ENCODE measurements around the gene SLC43A1. TPM values are rescaled to one million over a fixed set of nuclear protein-coding genes. Genes with fewer than 3 reads are reported as not detected.

The SLC43A1 gene
- total and polyA plus RNA-seq, 2 experiments from 2014 or later, result 19.6 to 49.7 TPM

DNA sequence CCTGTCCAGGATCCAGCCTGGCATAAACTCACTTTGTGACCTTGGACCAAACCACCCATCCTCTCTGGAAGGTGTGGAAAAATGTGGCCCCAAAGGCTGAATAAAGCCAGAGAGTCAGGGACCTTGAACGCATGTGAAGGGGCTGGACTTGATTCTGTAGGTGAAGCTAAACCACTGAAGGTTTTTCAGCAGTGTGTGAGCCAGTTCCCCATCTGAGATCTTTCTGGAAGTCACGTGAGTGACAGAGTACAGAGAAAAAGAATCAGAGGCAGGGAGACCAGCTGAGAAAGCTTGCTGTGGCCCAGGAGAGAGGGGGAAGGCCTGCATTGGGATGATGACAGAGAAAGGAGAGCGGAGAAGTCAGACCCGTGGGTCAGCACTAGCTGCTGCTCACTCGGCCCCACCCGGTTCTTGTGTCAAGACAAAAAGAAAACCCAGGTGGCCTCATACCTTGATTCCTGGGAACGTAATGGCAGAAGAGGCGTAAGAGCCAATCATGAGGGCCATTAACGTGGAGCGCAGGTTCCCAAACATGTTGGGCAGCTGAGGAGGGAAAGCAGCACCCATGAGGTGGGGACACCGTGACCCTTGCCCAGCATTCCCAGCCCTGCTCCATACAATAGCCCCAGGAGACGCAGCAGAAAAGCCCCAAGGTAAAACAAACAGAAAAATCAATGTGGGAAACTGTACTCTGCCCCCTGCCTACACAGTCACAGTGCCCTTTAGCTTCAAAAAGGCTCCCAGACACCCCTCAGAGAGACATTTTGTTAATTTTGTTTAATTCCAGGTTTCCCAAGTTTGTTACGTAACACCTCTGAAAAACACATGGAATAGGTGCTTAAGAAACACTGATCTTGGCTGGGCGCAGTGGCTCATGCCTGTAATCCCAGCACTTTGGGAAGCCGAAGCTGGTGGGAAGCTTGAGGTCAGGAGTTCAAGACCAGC, 17.9 kb downstream of the SLC43A1 start:
- H3K4me3 Mint-ChIP-seq, result no peak overlapping the region; the same call in 2 of the 3 replicates

More for the DNA sequence above, 17.9 kb downstream of the SLC43A1 start:
- 0 out of 2 replicates have a peak overlapping the region, but pooled peaks have one; percentile 17 for H3K27ac Mint-ChIP-seq
- Histone ChIP-seq H3K27ac (ENCODE audit: low read depth) (no peak overlapping the region), H2AFZ (no peak overlapping the region), H3K79me2 (replicated peaks; ENCODE audit: insufficient read depth) (no peaks in the 10 kb centered on the region; the same call in 1 of the 2 replicates), H3K27me3 (ENCODE audit: insufficient read depth) (no peaks in the 10 kb centered on the region), H4K20me1 (replicated peaks; ENCODE audit: insufficient read depth) (peaks cover 5% of the 10 kb centered on the region), H3K4me2 (no peak overlapping the region), H3K4me1 (ENCODE audit: insufficient read depth) (peaks cover 26% of the 10 kb centered on the region), H3K4me3 (no peak overlapping the region), H3K36me3 (ENCODE audit: insufficient read depth) (peaks cover 5% of the 10 kb centered on the region; the same call in 1 of the 2 replicates), H3F3A (replicated peaks; ENCODE audit: low read depth) (peaks cover 14% of the 10 kb centered on the region), H3K9me2 (ENCODE audit: insufficient read depth) (no peaks in the 10 kb centered on the region)
- no peak for ATAC-seq
- peaks cover 74% of the 10 kb centered on the region for H3K36me3 Mint-ChIP-seq (ENCODE audit: low read depth)
- peaks cover 69% of the 10 kb centered on the region for H3K4me1 Mint-ChIP-seq
- TF ChIP-seq NANOG (IDR thresholded peaks at IDR 0.05; ENCODE audit: borderline replicate concordance), result no peak
- TF ChIP-seq POLR2AphosphoS5 (IDR thresholded peaks at IDR 0.05; ENCODE audit: low read depth), result no peak
- no peak for TF ChIP-seq CREB1 (CRISPR knock-in tag; IDR thresholded peaks at IDR 0.05; ENCODE audit: low read depth)
- TF ChIP-seq, protein P1, sequence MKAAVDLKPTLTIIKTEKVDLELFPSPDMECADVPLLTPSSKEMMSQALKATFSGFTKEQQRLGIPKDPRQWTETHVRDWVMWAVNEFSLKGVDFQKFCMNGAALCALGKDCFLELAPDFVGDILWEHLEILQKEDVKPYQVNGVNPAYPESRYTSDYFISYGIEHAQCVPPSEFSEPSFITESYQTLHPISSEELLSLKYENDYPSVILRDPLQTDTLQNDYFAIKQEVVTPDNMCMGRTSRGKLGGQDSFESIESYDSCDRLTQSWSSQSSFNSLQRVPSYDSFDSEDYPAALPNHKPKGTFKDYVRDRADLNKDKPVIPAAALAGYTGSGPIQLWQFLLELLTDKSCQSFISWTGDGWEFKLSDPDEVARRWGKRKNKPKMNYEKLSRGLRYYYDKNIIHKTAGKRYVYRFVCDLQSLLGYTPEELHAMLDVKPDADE (IDR thresholded peaks at IDR 0.05), result no peak
- no peak for TF ChIP-seq ZNF331 (CRISPR knock-in tag; IDR thresholded peaks at IDR 0.05; ENCODE audit: low read depth)
- no peak for TF ChIP-seq ZNF114 (CRISPR knock-in tag; IDR thresholded peaks at IDR 0.05)
- no peak for TF ChIP-seq EZH2 (IDR thresholded peaks at IDR 0.05; ENCODE audit: low read depth, unreplicated experiment)
- no peak for TF ChIP-seq EZH2phosphoT487 (IDR thresholded peaks at IDR 0.05; ENCODE audit: unreplicated experiment)
- TF ChIP-seq, protein P2, sequence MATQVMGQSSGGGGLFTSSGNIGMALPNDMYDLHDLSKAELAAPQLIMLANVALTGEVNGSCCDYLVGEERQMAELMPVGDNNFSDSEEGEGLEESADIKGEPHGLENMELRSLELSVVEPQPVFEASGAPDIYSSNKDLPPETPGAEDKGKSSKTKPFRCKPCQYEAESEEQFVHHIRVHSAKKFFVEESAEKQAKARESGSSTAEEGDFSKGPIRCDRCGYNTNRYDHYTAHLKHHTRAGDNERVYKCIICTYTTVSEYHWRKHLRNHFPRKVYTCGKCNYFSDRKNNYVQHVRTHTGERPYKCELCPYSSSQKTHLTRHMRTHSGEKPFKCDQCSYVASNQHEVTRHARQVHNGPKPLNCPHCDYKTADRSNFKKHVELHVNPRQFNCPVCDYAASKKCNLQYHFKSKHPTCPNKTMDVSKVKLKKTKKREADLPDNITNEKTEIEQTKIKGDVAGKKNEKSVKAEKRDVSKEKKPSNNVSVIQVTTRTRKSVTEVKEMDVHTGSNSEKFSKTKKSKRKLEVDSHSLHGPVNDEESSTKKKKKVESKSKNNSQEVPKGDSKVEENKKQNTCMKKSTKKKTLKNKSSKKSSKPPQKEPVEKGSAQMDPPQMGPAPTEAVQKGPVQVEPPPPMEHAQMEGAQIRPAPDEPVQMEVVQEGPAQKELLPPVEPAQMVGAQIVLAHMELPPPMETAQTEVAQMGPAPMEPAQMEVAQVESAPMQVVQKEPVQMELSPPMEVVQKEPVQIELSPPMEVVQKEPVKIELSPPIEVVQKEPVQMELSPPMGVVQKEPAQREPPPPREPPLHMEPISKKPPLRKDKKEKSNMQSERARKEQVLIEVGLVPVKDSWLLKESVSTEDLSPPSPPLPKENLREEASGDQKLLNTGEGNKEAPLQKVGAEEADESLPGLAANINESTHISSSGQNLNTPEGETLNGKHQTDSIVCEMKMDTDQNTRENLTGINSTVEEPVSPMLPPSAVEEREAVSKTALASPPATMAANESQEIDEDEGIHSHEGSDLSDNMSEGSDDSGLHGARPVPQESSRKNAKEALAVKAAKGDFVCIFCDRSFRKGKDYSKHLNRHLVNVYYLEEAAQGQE (IDR thresholded peaks at IDR 0.05; ENCODE audit: unreplicated experiment), result no peak
- no peak for TF ChIP-seq STAT1 (IDR thresholded peaks at IDR 0.05; ENCODE audit: unreplicated experiment)
- TF ChIP-seq, protein P3, sequence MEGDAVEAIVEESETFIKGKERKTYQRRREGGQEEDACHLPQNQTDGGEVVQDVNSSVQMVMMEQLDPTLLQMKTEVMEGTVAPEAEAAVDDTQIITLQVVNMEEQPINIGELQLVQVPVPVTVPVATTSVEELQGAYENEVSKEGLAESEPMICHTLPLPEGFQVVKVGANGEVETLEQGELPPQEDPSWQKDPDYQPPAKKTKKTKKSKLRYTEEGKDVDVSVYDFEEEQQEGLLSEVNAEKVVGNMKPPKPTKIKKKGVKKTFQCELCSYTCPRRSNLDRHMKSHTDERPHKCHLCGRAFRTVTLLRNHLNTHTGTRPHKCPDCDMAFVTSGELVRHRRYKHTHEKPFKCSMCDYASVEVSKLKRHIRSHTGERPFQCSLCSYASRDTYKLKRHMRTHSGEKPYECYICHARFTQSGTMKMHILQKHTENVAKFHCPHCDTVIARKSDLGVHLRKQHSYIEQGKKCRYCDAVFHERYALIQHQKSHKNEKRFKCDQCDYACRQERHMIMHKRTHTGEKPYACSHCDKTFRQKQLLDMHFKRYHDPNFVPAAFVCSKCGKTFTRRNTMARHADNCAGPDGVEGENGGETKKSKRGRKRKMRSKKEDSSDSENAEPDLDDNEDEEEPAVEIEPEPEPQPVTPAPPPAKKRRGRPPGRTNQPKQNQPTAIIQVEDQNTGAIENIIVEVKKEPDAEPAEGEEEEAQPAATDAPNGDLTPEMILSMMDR (conservative IDR thresholded peaks at IDR 0.05; ENCODE audit: low read depth in 2 of 2), result no peak
- no peak for TF ChIP-seq JUNB (IDR thresholded peaks at IDR 0.05; ENCODE audit: unreplicated experiment)
- no peak for TF ChIP-seq ZNF462 (CRISPR knock-in tag; IDR thresholded peaks at IDR 0.05)
- DNase-seq (ENCODE audit: low spot score), result no peak
- H3K9me3 Mint-ChIP-seq, result no peaks in the 10 kb centered on the region
- peaks cover 20% of the 10 kb centered on the region for H3K27me3 Mint-ChIP-seq (ENCODE audit: insufficient read depth, low read depth, poor library complexity)
